IMR-90 (cell line): ENCODE measurements around the gene TMEM117. TPM values are rescaled to one million over a fixed set of nuclear protein-coding genes. Genes with fewer than 3 reads are reported as not detected.

ENCODE experiments used
- ATAC-seq: fragments of 200-7000 bp; cut with Tn5 transposase; 2 replicates; pipeline ENCODE4 v1.9.1; 2020; ENCODE audit warnings: low read depth, mild to moderate bottlenecking, moderate library complexity
- BruUV-seq: library from RNA; stranded (reverse); fragments of 400-500 nt; replicated peaks from 2 replicates; lab custom pipeline; 2021; lab: Mats Ljungman, UMichigan
- CTCF ChIA-PET: fragments of 300-600 bp; formaldehyde crosslinking; extraction: SDS; loops from one replicate; lab custom pipeline; 2021; ENCODE audit warnings: antibody characterized with exemption; lab: Yijun Ruan, JAX
- POLR2A ChIA-PET: fragments of 300-600 bp; sonication (Branson Sonifier 250); formaldehyde crosslinking; loops from one replicate; lab custom pipeline; 2022; ENCODE audit warnings: antibody characterized with exemption; ENCODE audit not compliant: unreplicated experiment; lab: Charles Lee
- DNase-seq: peaks from one replicate; pipeline ENCODE4 v3.0.0; 2013
- H2AFZ ChIP-seq: replicated peaks from 2 replicates; pipeline ENCODE3; 2013; ENCODE audit warnings: low read length, mild to moderate bottlenecking; ENCODE audit not compliant: poor library complexity
- H2AK5ac ChIP-seq: 2 replicates; pipeline ENCODE4 v1.6.1; 2013; ENCODE audit warnings: low read depth, low read length, inconsistent platforms
- H2AK9ac ChIP-seq: replicated peaks from 2 replicates; pipeline ENCODE3; 2013; ENCODE audit warnings: mild to moderate bottlenecking, low read depth, low read length, moderate library complexity; ENCODE audit not compliant: poor library complexity
- H2BK120ac ChIP-seq: 2 replicates; pipeline ENCODE4 v1.6.1; 2013; ENCODE audit warnings: low read depth, low read length, inconsistent platforms
- H2BK15ac ChIP-seq: 3 replicates; pipeline ENCODE4 v1.6.1; 2013; ENCODE audit warnings: low read depth, low read length, inconsistent platforms
- H2BK20ac ChIP-seq: 2 replicates; pipeline ENCODE4 v1.6.1; 2013; ENCODE audit warnings: low read depth, mild to moderate bottlenecking, inconsistent platforms, low read length, moderate library complexity
- H2BK5ac ChIP-seq: 2 replicates; pipeline ENCODE4 v1.6.1; 2013; ENCODE audit warnings: mild to moderate bottlenecking, low read depth, low read length, inconsistent platforms; ENCODE audit not compliant: poor library complexity, severe bottlenecking
- H3K14ac ChIP-seq: replicated peaks from 2 replicates; pipeline ENCODE4 v1.6.1; 2013; ENCODE audit warnings: low read depth, low read length, inconsistent platforms
- H3K18ac ChIP-seq: 2 replicates; pipeline ENCODE4 v1.6.1; 2013; ENCODE audit warnings: low read depth, low read length, control low read depth
- H3K23ac ChIP-seq: 2 replicates; pipeline ENCODE4 v1.6.1; 2013; ENCODE audit warnings: low read depth, low read length, inconsistent platforms
- H3K27ac ChIP-seq: 2 replicates; pipeline ENCODE4 v1.5.1; 2013; ENCODE audit warnings: mild to moderate bottlenecking, control low read depth, low read length; ENCODE audit not compliant: insufficient read depth
- H3K27me3 ChIP-seq: 2 replicates; pipeline ENCODE4 v1.6.1; 2013; ENCODE audit warnings: low read length; ENCODE audit not compliant: control insufficient read depth, insufficient read depth
- H3K36me3 ChIP-seq: 2 replicates; pipeline ENCODE4 v1.6.1; 2013; ENCODE audit warnings: low read length, mixed read lengths; ENCODE audit not compliant: control insufficient read depth, insufficient read depth
- H3K4ac ChIP-seq: 2 replicates; pipeline ENCODE4 v1.6.1; 2013; ENCODE audit warnings: low read depth, low read length, inconsistent platforms
- H3K4me1 ChIP-seq: 2 replicates; pipeline ENCODE4 v1.6.1; 2013; ENCODE audit warnings: low read length, mixed read lengths; ENCODE audit not compliant: control insufficient read depth, insufficient read depth
- H3K4me2 ChIP-seq: 2 replicates; pipeline ENCODE4 v1.6.1; 2013; ENCODE audit warnings: low read depth, mild to moderate bottlenecking, control low read depth, low read length, moderate library complexity
- H3K4me3 ChIP-seq: 2 replicates; pipeline ENCODE4 v1.5.1; 2013; ENCODE audit warnings: low read depth, mild to moderate bottlenecking, control low read depth, low read length, moderate library complexity; ENCODE audit not compliant: insufficient read depth
- H3K56ac ChIP-seq: 2 replicates; pipeline ENCODE4 v1.6.1; 2013; ENCODE audit warnings: low read length, inconsistent platforms; ENCODE audit not compliant: insufficient read depth; ENCODE audit errors: extremely low read depth
- H3K79me1 ChIP-seq, 2 experiments: 2 replicates each; pipeline ENCODE4 v1.6.1; 2013; ENCODE audit warnings: low read length in 2 of 2, inconsistent platforms in 1 of 2, low read depth in 1 of 2
- H3K9ac ChIP-seq: 2 replicates; pipeline ENCODE4 v1.6.1; 2013; ENCODE audit warnings: low read depth, low read length, control low read depth
- H3K9me1 ChIP-seq: 2 replicates; pipeline ENCODE4 v1.6.1; 2013; ENCODE audit warnings: low read length, inconsistent platforms; ENCODE audit not compliant: insufficient read depth
- H3K9me3 ChIP-seq: 2 replicates; pipeline ENCODE4 v1.6.1; 2013; ENCODE audit warnings: low read length; ENCODE audit not compliant: control insufficient read depth, insufficient read depth
- H4K20me1 ChIP-seq: 2 replicates; pipeline ENCODE4 v1.6.1; 2013; ENCODE audit warnings: low read length, inconsistent platforms; ENCODE audit not compliant: insufficient read depth
- H4K5ac ChIP-seq: 2 replicates; pipeline ENCODE4 v1.6.1; 2013; ENCODE audit warnings: mild to moderate bottlenecking, low read depth, low read length, control low read depth
- H4K8ac ChIP-seq, 2 experiments: 2 replicates each; pipeline ENCODE4 v1.6.1; 2013; ENCODE audit warnings: low read depth in 2 of 2, low read length in 2 of 2, control low read depth in 1 of 2, inconsistent platforms in 1 of 2
- H4K91ac ChIP-seq: 2 replicates; pipeline ENCODE4 v1.6.1; 2013; ENCODE audit warnings: low read depth, low read length, inconsistent platforms; ENCODE audit not compliant: insufficient read depth
- BHLHE40 ChIP-seq: fragments of 150-350 bp; IDR thresholded peaks from 2 replicates; pipeline ENCODE4 v1.6.1; 2016; ENCODE audit warnings: mild to moderate bottlenecking, low read depth, low read length
- CEBPB ChIP-seq: IDR thresholded peaks from 2 replicates; pipeline ENCODE4 v1.6.1; 2012; ENCODE audit warnings: low read depth, low read length, improper control_type of control experiment
- FOS ChIP-seq: fragments of 150-350 bp; IDR thresholded peaks from 2 replicates; pipeline ENCODE4 v1.6.1; 2016; ENCODE audit warnings: low read depth, low read length
- MAFK ChIP-seq: IDR thresholded peaks from 2 replicates; pipeline ENCODE4 v1.6.1; 2012; ENCODE audit warnings: low read depth, low read length, improper control_type of control experiment
- MAZ ChIP-seq: IDR thresholded peaks from 2 replicates; pipeline ENCODE4 v1.6.1; 2012; ENCODE audit warnings: low read depth, mild to moderate bottlenecking, low read length, improper control_type of control experiment, moderate library complexity, borderline replicate concordance
- MXI1 ChIP-seq: IDR thresholded peaks from 2 replicates; pipeline ENCODE4 v1.6.1; 2012; ENCODE audit warnings: low read depth, mild to moderate bottlenecking, low read length, moderate library complexity, borderline replicate concordance
- NFE2L2 ChIP-seq: fragments of 150-350 bp; IDR thresholded peaks from 2 replicates; pipeline ENCODE4 v1.6.1; 2016; ENCODE audit warnings: low read depth, mild to moderate bottlenecking, low read length
- RAD21 ChIP-seq: IDR thresholded peaks from 2 replicates; pipeline ENCODE4 v1.6.1; 2012; ENCODE audit warnings: low read length, improper control_type of control experiment
- RCOR1 ChIP-seq: IDR thresholded peaks from 2 replicates; pipeline ENCODE4 v1.6.1; 2012; ENCODE audit warnings: mild to moderate bottlenecking, low read length, improper control_type of control experiment; ENCODE audit not compliant: insufficient replicate concordance
- RFX5 ChIP-seq: IDR thresholded peaks from 2 replicates; pipeline ENCODE4 v1.8.0; 2012; ENCODE audit warnings: low read depth, mild to moderate bottlenecking, low read length, moderate library complexity
- USF2 ChIP-seq: fragments of 150-350 bp; IDR thresholded peaks from 2 replicates; pipeline ENCODE4 v1.6.1; 2017; ENCODE audit warnings: mild to moderate bottlenecking, antibody characterized with exemption, low read length, low read depth
- WGBS, 2 experiments: methylation state at CpG; one replicate each; pipeline versions ENCODE4 v1.1.5 to v1.1.7; 2013; ENCODE audit warnings: missing lambda C conversion rate in 2 of 2; ENCODE audit not compliant: insufficient read length in 1 of 2; ENCODE audit errors: extremely low coverage in 2 of 2; 5-methylcytosine and 5-hydroxymethylcytosine counted together
- dilution Hi-C: fragments of 300-500 bp; cut with HindIII; formaldehyde crosslinking; loops from one replicate; pipeline ENCODE4 v1.14.3; 2018; ENCODE audit warnings: low sequenced_read_pairs; ENCODE audit not compliant: unreplicated experiment
- in situ Hi-C: fragments of 300-500 bp; cut with MboI; formaldehyde crosslinking; loops from 3 replicates; pipeline ENCODE4 v1.14.3; 2019; ENCODE audit warnings: low sequenced_read_pairs, inconsistent platforms, mixed read lengths
- intact Hi-C: fragments of 100-400 bp; cut with micrococcal nuclease; formaldehyde crosslinking; loops from 2 replicates; pipeline ENCODE4 v1.10.0; 2022
- polyA plus RNA-seq, 3 experiments: library from polyadenylated mRNA; depleted of rRNA; stranded (reverse); fragments of >200 nt; gene quantifications; 2 replicates each; pipeline ENCODE4 v1.2.3, GENCODE V29; 2012; ENCODE audit warnings: low replicate concordance in 1 of 3
- total RNA-seq: library from RNA; depleted of rRNA; stranded (reverse); fragments of >200 nt; gene quantifications from 2 replicates; pipeline ENCODE4 v1.2.3, GENCODE V29; 2012
- TF ChIP-seq, protein P1 (sequence below): fragments of 150-350 bp; IDR thresholded peaks from 2 replicates; pipeline ENCODE4 v1.6.1; 2016; ENCODE audit warnings: low read depth, mild to moderate bottlenecking, low read length, moderate library complexity, borderline replicate concordance
- TF ChIP-seq, protein P2 (sequence below): conservative IDR thresholded peaks from 2 replicates; pipeline ENCODE4 v1.5.1; 2012; ENCODE audit warnings: mild to moderate bottlenecking, low read depth, low read length, improper control_type of control experiment

Gene TMEM117
- total and polyA plus RNA-seq, 2 of the 4 experiments (the other 2 are of a cell fraction), result 8.7 to 21.0 TPM

DNA sequence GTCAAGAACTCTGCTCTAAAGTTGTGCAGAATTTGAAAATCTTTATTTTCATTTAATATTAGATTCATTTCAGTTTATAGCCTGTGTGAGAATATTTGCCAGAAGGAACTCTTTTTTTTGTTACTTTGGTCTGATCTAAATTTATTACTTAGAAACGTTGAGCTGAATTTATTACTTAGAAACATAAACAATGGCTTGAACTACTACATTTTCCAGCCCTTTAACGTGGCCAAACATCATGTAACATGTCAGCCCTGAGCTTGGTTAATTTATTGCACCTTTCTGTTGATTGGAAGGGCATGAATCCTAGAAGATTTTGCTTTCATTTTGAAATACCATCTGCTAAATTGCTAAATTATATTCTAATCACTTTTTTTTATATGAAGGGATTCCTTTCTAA, 241.4 kb downstream of the TMEM117 start:
- no peak overlapping the region for H3K14ac ChIP-seq
- no peak overlapping the region for H2BK5ac ChIP-seq
- no peaks in the 10 kb centered on the region for H3K4me1 ChIP-seq
- H4K8ac ChIP-seq, result no peak overlapping the region
- H2AK5ac ChIP-seq, result no peak overlapping the region
- no peaks in the 10 kb centered on the region for H3K9me3 ChIP-seq
- no peak overlapping the region for H4K91ac ChIP-seq
- no peak for DNase-seq
- no peaks in the 10 kb centered on the region for H3K79me1 ChIP-seq
- no peak overlapping the region for H3K56ac ChIP-seq
- no peak overlapping the region for H3K4me3 ChIP-seq
- dilution Hi-C loops, result no loop called here
- ChIA-PET POLR2A (no interaction called here), CTCF (interaction anchor here (1.2 kb wide), 1 partner anchor 11 kb away, joined by 3 read pairs; no protein-coding TSS in a partner anchor)
- no peak overlapping the region for H2AK9ac ChIP-seq
- no CpG with 5 or more reads among the region's 2 CpGs for WGBS, 2 experiments
- H4K5ac ChIP-seq, result no peak overlapping the region
- H3K18ac ChIP-seq, result no peak overlapping the region
- H3K4me2 ChIP-seq, result no peak overlapping the region
- no TSS peak for BruUV-seq
- TF ChIP-seq MAZ, result no peak
- TF ChIP-seq FOS, result no peak
- no peak for TF ChIP-seq MXI1
- TF ChIP-seq NFE2L2, result no peak
- TF ChIP-seq, protein P1, sequence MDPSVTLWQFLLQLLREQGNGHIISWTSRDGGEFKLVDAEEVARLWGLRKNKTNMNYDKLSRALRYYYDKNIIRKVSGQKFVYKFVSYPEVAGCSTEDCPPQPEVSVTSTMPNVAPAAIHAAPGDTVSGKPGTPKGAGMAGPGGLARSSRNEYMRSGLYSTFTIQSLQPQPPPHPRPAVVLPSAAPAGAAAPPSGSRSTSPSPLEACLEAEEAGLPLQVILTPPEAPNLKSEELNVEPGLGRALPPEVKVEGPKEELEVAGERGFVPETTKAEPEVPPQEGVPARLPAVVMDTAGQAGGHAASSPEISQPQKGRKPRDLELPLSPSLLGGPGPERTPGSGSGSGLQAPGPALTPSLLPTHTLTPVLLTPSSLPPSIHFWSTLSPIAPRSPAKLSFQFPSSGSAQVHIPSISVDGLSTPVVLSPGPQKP, result no peak
- no peak for TF ChIP-seq RCOR1
- TF ChIP-seq RFX5, result no peak
- no peak for TF ChIP-seq BHLHE40
- TF ChIP-seq RAD21, result no peak
- no peak for TF ChIP-seq MAFK
- TF ChIP-seq CEBPB, result no peak
- no peak for TF ChIP-seq USF2
- TF ChIP-seq, protein P2, sequence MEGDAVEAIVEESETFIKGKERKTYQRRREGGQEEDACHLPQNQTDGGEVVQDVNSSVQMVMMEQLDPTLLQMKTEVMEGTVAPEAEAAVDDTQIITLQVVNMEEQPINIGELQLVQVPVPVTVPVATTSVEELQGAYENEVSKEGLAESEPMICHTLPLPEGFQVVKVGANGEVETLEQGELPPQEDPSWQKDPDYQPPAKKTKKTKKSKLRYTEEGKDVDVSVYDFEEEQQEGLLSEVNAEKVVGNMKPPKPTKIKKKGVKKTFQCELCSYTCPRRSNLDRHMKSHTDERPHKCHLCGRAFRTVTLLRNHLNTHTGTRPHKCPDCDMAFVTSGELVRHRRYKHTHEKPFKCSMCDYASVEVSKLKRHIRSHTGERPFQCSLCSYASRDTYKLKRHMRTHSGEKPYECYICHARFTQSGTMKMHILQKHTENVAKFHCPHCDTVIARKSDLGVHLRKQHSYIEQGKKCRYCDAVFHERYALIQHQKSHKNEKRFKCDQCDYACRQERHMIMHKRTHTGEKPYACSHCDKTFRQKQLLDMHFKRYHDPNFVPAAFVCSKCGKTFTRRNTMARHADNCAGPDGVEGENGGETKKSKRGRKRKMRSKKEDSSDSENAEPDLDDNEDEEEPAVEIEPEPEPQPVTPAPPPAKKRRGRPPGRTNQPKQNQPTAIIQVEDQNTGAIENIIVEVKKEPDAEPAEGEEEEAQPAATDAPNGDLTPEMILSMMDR, result no peak
- no peak overlapping the region for H2BK120ac ChIP-seq
- H3K9me1 ChIP-seq, result no peaks in the 10 kb centered on the region
- H3K27ac ChIP-seq, result no peak overlapping the region
- no peaks in the 10 kb centered on the region for H3K36me3 ChIP-seq
- in situ Hi-C loops, result no loop called here
- no peak overlapping the region for H3K9ac ChIP-seq
- H3K4ac ChIP-seq, result no peak overlapping the region
- no peak overlapping the region for H2BK15ac ChIP-seq
- intact Hi-C loops, result no loop called here
- H3K27me3 ChIP-seq, result no peaks in the 10 kb centered on the region
- no peak overlapping the region for H2AFZ ChIP-seq
- H4K20me1 ChIP-seq, result no peaks in the 10 kb centered on the region
- ATAC-seq, result no peak
- no peak overlapping the region for H3K23ac ChIP-seq
- no peak overlapping the region for H2BK20ac ChIP-seq
